ENCODE measurements around the gene MICAL3. TPM values are rescaled to one million over a fixed set of nuclear protein-coding genes. Genes with fewer than 3 reads are reported as not detected.

Gene MICAL3
- total and polyA plus RNA-seq, 9 of the 15 experiments (the other 6 are each of a cell fraction or from before 2014, with no cell fraction given): 0.53 to 32.1 (median 12.3) TPM

DNA sequence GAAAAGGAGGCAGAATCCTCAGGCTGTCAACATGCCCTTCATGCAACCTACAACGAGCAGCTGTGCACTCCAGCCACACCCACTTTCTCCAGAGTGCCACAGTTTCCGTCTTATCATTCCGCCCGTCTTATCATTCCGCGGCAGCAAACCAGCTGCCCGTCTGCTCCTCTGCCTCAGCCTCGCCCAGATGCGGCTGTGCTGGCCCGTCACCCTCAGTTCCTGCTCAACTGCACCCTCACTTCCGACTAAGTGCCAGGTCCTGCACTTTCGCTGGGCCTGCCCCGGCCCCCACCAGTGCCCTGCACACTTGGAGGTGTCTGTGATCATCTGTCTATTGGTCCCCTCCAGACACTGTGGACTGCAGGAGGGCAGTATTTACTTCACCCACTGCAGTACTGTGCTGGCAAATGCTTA lies 43.7 kb downstream of the MICAL3 start (continued):
- TF ChIP-seq SFPQ (IDR thresholded peaks at IDR 0.05; ENCODE audit: low read depth, low read length) (no peak), ZNF384 (IDR thresholded peaks at IDR 0.05; ENCODE audit: low read depth, low read length) (peak; percentile 43; the same call in 1 of the 2 replicates), ETS2 (tag; IDR thresholded peaks at IDR 0.05; ENCODE audit: borderline replicate concordance, poor library complexity, severe bottlenecking) (no peak), SAFB2 (IDR thresholded peaks at IDR 0.05; ENCODE audit: borderline replicate concordance, low read depth, low read length, severe bottlenecking) (no peak), THRA (IDR thresholded peaks at IDR 0.05) (no peak), ZNF174 (CRISPR knock-in tag; IDR thresholded peaks at IDR 0.05) (no peak), PHTF2 (CRISPR knock-in tag; IDR thresholded peaks at IDR 0.05) (no peak), FOXA1 (IDR thresholded peaks at IDR 0.05; ENCODE audit: borderline replicate concordance) (no peak), NFIX (CRISPR knock-in tag; IDR thresholded peaks at IDR 0.05; ENCODE audit: low read depth) (no peak), PCBP2 (IDR thresholded peaks at IDR 0.05; ENCODE audit: low read depth, low read length, poor library complexity, severe bottlenecking) (no peak), PML (IDR thresholded peaks at IDR 0.05; ENCODE audit: low read length) (peak; percentile 95), LARP7 (IDR thresholded peaks at IDR 0.05) (no peak), ZNF511 (CRISPR knock-in tag; IDR thresholded peaks at IDR 0.05) (no peak), ZNF316 (IDR thresholded peaks at IDR 0.05) (peak; percentile 45; the same call in 1 of the 2 replicates), DIDO1 (tag; IDR thresholded peaks at IDR 0.05; ENCODE audit: low read depth) (peak; percentile 65; the same call in 1 of the 2 replicates)
- TF ChIP-seq, protein P1, sequence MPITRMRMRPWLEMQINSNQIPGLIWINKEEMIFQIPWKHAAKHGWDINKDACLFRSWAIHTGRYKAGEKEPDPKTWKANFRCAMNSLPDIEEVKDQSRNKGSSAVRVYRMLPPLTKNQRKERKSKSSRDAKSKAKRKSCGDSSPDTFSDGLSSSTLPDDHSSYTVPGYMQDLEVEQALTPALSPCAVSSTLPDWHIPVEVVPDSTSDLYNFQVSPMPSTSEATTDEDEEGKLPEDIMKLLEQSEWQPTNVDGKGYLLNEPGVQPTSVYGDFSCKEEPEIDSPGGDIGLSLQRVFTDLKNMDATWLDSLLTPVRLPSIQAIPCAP (CRISPR knock-in tag; IDR thresholded peaks at IDR 0.05; ENCODE audit: borderline replicate concordance): no peak
- TF ChIP-seq, protein P2, sequence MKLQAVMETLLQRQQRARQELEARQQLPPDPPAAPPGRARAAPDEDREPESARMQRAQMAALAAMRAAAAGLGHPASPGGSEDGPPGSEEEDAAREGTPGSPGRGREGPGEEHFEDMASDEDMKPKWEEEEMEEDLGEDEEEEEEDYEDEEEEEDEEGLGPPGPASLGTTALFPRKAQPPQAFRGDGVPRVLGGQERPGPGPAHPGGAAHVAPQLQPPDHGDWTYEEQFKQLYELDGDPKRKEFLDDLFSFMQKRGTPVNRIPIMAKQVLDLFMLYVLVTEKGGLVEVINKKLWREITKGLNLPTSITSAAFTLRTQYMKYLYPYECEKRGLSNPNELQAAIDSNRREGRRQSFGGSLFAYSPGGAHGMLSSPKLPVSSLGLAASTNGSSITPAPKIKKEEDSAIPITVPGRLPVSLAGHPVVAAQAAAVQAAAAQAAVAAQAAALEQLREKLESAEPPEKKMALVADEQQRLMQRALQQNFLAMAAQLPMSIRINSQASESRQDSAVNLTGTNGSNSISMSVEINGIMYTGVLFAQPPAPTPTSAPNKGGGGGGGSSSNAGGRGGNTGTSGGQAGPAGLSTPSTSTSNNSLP (IDR thresholded peaks at IDR 0.05; ENCODE audit: borderline replicate concordance, low read depth, low read length): peak; percentile 66; the same call in 1 of the 2 replicates
- TF ChIP-seq, protein P3, sequence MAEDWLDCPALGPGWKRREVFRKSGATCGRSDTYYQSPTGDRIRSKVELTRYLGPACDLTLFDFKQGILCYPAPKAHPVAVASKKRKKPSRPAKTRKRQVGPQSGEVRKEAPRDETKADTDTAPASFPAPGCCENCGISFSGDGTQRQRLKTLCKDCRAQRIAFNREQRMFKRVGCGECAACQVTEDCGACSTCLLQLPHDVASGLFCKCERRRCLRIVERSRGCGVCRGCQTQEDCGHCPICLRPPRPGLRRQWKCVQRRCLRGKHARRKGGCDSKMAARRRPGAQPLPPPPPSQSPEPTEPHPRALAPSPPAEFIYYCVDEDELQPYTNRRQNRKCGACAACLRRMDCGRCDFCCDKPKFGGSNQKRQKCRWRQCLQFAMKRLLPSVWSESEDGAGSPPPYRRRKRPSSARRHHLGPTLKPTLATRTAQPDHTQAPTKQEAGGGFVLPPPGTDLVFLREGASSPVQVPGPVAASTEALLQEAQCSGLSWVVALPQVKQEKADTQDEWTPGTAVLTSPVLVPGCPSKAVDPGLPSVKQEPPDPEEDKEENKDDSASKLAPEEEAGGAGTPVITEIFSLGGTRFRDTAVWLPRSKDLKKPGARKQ (CRISPR knock-in tag; IDR thresholded peaks at IDR 0.05): no peak
- TF ChIP-seq, protein P4, sequence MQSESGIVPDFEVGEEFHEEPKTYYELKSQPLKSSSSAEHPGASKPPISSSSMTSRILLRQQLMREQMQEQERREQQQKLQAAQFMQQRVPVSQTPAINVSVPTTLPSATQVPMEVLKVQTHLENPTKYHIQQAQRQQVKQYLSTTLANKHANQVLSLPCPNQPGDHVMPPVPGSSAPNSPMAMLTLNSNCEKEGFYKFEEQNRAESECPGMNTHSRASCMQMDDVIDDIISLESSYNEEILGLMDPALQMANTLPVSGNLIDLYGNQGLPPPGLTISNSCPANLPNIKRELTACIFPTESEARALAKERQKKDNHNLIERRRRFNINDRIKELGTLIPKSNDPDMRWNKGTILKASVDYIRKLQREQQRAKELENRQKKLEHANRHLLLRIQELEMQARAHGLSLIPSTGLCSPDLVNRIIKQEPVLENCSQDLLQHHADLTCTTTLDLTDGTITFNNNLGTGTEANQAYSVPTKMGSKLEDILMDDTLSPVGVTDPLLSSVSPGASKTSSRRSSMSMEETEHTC (IDR thresholded peaks at IDR 0.05): peak; percentile 59; the same call in 1 of the 2 replicates

All from K562 (cell line).